CD4-positive, alpha-beta T cell treated with Interleukin-6 for 4 hours (primary cell): ENCODE data around the gene OR10G7.

Experiments
- DNase-seq: peaks from one replicate; pipeline ENCODE4 v3.0.0-alpha.2; 2020; ENCODE audit warnings: mixed read lengths

The OR10G7 gene

GRCh38 chr11:124041254-124041653 is at the start of gene OR10G7:
Gene OR10G7 (minus strand): TSS chr11:124041325. CDS start chr11:124039001, 2,324 bp downstream.
- DNase-seq, result no peak

- DNase-seq, result no peak
Observed at GRCh38 chr11:124085997-124086846, 45.1 kb upstream of the OR10G7 start.

GRCh38 chr11:124085583-124085982 is 44.5 kb upstream of the OR10G7 start:
- no peak for DNase-seq

- DNase-seq, result no peak
Observed at GRCh38 chr11:124082371-124082770, 41.2 kb upstream of the OR10G7 start.

- no peak for DNase-seq
Observed at GRCh38 chr11:124081483-124081882, 40.4 kb upstream of the OR10G7 start.

- DNase-seq, result no peak
Observed at GRCh38 chr11:124080327-124081001, 39.3 kb upstream of the OR10G7 start.

GRCh38 chr11:124079631-124080326 is 38.7 kb upstream of the OR10G7 start:
- DNase-seq, result no peak

GRCh38 chr11:124078591-124078990 is 37.5 kb upstream of the OR10G7 start:
- no peak for DNase-seq

- no peak for DNase-seq
Observed at GRCh38 chr11:124077266-124077665, 36.1 kb upstream of the OR10G7 start.

- DNase-seq, result no peak
Observed at GRCh38 chr11:124075841-124076651, 34.9 kb upstream of the OR10G7 start.

- DNase-seq, result no peak
Observed at GRCh38 chr11:124075492-124075840, 34.3 kb upstream of the OR10G7 start.

- DNase-seq, result no peak
Observed at GRCh38 chr11:124074554-124074953, 33.4 kb upstream of the OR10G7 start.

- no peak for DNase-seq
Observed at GRCh38 chr11:124072147-124072546, 31.0 kb upstream of the OR10G7 start.

GRCh38 chr11:124071623-124071948 is 30.5 kb upstream of the OR10G7 start:
- DNase-seq, result no peak

GRCh38 chr11:124070915-124071622 is 29.9 kb upstream of the OR10G7 start:
- DNase-seq, result peak; percentile 70

- DNase-seq, result peak; percentile 35
Observed at GRCh38 chr11:124069429-124070401, 28.6 kb upstream of the OR10G7 start.

- no peak for DNase-seq
Observed at GRCh38 chr11:124068601-124069110, 27.5 kb upstream of the OR10G7 start.

- DNase-seq, result no peak
Observed at GRCh38 chr11:124052966-124053365, 11.8 kb upstream of the OR10G7 start.

GRCh38 chr11:124050748-124051147 is 9.6 kb upstream of the OR10G7 start:
- DNase-seq, result no peak

- DNase-seq, result no peak
Observed at GRCh38 chr11:124043420-124043819, 2.3 kb upstream of the OR10G7 start.

- DNase-seq, result no peak
Observed at GRCh38 chr11:124039557-124039956, 1.6 kb downstream of the OR10G7 start.
